ENCODE measurements around the gene HMGB1. TPM values are rescaled to one million over a fixed set of nuclear protein-coding genes. Genes with fewer than 3 reads are reported as not detected.

The HMGB1 gene
- total RNA-seq, result 1,017 TPM
- polyA plus RNA-seq, result 593 TPM
- long read RNA-seq, donor 1, full-length matches to known transcripts, result 98 of 228 reads
- long read RNA-seq, donor 1, partial matches to known transcripts, result 130 of 228 reads
- long read RNA-seq, donor 1, other reads (novel, unspliced or antisense), result 0 of 228 reads
- long read RNA-seq, donor 2, result 0 reads
- long read RNA-seq, donor 3, full-length matches to known transcripts, result 902 of 2,220 reads
- long read RNA-seq, donor 3, partial matches to known transcripts, result 1,301 of 2,220 reads
- long read RNA-seq, donor 3, other reads (novel, unspliced or antisense), result 17 of 2,220 reads
- long read RNA-seq, donor 4, full-length matches to known transcripts, result 259 of 855 reads
- long read RNA-seq, donor 4, partial matches to known transcripts, result 596 of 855 reads
- long read RNA-seq, donor 4, other reads (novel, unspliced or antisense), result 0 of 855 reads
- long read RNA-seq, donor 5, full-length matches to known transcripts, result 925 of 2,670 reads
- long read RNA-seq, donor 5, partial matches to known transcripts, result 1,731 of 2,670 reads
- long read RNA-seq, donor 5, other reads (novel, unspliced or antisense), result 14 of 2,670 reads
- long read RNA-seq, donor 6, full-length matches to known transcripts, result 636 of 912 reads
- long read RNA-seq, donor 6, partial matches to known transcripts, result 268 of 912 reads
- long read RNA-seq, donor 6, other reads (novel, unspliced or antisense), result 8 of 912 reads
- long read RNA-seq, donor 7, full-length matches to known transcripts, result 823 of 1,597 reads
- long read RNA-seq, donor 7, partial matches to known transcripts, result 753 of 1,597 reads
- long read RNA-seq, donor 7, other reads (novel, unspliced or antisense), result 21 of 1,597 reads
- long read RNA-seq, donor 8, full-length matches to known transcripts, result 212 of 354 reads
- long read RNA-seq, donor 8, partial matches to known transcripts, result 142 of 354 reads
- long read RNA-seq, donor 8, other reads (novel, unspliced or antisense), result 0 of 354 reads
- long read RNA-seq, donor 9, full-length matches to known transcripts, result 525 of 1,113 reads
- long read RNA-seq, donor 9, partial matches to known transcripts, result 576 of 1,113 reads
- long read RNA-seq, donor 9, other reads (novel, unspliced or antisense), result 12 of 1,113 reads
- long read RNA-seq, donor 10, full-length matches to known transcripts, result 466 of 1,099 reads
- long read RNA-seq, donor 10, partial matches to known transcripts, result 626 of 1,099 reads
- long read RNA-seq, donor 10, other reads (novel, unspliced or antisense), result 7 of 1,099 reads

GRCh38 chr13:30465593-30466357, at the start of gene HMGB1:
TSS of gene HMGB1 (minus strand) at chr13:30465936. CDS start at chr13:30463680, 2,256 bp downstream.
- Histone ChIP-seq H3K27ac (ENCODE audit: low read depth in 1 of 2, low read length in 1 of 2) (peak within 1 kb of the TSS; percentile 94 to 100), H3K36me3 (ENCODE audit: control insufficient read depth in 2 of 2, insufficient read depth in 2 of 2, low read length in 1 of 2) (peaks cover 0 to 21% of the 10 kb centered on the region in 2 donors), H3K4me1 (ENCODE audit: control insufficient read depth in 2 of 2, insufficient read depth in 2 of 2, low read length in 2 of 2) (peaks cover 0 to 12% of the 10 kb centered on the region in 2 donors), H3K27me3 (ENCODE audit: control insufficient read depth in 2 of 2, insufficient read depth in 1 of 2, low read length in 1 of 2) (no peaks in the 10 kb centered on the region), H3K4me3 (ENCODE audit: low read length in 2 of 2) (peak within 1 kb of the TSS; percentile 48 to 71), H3K9me3 (ENCODE audit: control insufficient read depth in 2 of 2, insufficient read depth in 1 of 2, low read length in 1 of 2) (no peaks in the 10 kb centered on the region)
- peak; percentile 95 to 100 (median 98) for DNase-seq (ENCODE audit: low read depth in 6 of 9, low spot score in 9 of 9)
- under 1% methylated on average over 57 of the region's 57 CpGs for WGBS

DNA sequence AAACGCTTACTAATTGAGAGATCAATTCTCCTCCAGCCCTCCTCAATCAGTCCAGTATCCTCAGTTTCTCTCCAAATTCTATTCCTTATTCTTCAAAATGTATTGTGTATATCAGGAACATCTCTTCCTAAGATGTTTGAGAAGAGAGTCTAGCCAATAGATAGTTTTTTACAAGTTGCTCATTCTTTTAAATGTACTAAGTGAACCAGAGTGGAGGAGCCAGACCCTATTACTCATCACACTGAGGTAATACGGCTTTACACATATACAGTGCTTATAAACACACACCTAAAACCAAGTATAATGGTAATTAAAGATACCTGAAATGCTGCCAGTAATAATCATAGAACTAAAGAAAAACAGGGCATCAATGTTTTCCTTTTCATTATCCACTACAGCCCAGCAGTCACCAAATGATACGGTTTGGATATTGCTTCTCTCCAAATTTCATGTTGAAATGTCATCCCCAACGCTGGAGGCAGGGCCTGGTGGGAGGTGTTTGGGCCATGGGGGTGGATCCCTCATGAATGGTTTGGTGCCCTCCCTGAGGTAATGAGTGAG, 45.2 kb upstream of the HMGB1 start:
- Histone ChIP-seq H3K4me3 (ENCODE audit: low read length in 2 of 2) (no peak overlapping the region), H3K27me3 (ENCODE audit: control insufficient read depth in 2 of 2, insufficient read depth in 1 of 2, low read length in 1 of 2) (no peaks in the 10 kb centered on the region), H3K27ac (ENCODE audit: low read depth in 1 of 2, low read length in 1 of 2) (no peak overlapping the region), H3K36me3 (ENCODE audit: control insufficient read depth in 2 of 2, insufficient read depth in 2 of 2, low read length in 1 of 2) (no peaks in the 10 kb centered on the region), H3K9me3 (ENCODE audit: control insufficient read depth in 2 of 2, insufficient read depth in 1 of 2, low read length in 1 of 2) (no peaks in the 10 kb centered on the region), H3K4me1 (ENCODE audit: control insufficient read depth in 2 of 2, insufficient read depth in 2 of 2, low read length in 2 of 2) (peaks cover 0 to 6% of the 10 kb centered on the region in 2 donors)
- 95% methylated on average over 4 of the region's 4 CpGs for WGBS
- no peak for DNase-seq (ENCODE audit: low read depth in 6 of 9, low spot score in 9 of 9)

GRCh38 chr13:30510091-30510490, 44.4 kb upstream of the HMGB1 start:
- Histone ChIP-seq H3K36me3 (ENCODE audit: control insufficient read depth in 2 of 2, insufficient read depth in 2 of 2, low read length in 1 of 2) (no peaks in the 10 kb centered on the region), H3K27ac (ENCODE audit: low read depth in 1 of 2, low read length in 1 of 2) (no peak overlapping the region), H3K4me1 (ENCODE audit: control insufficient read depth in 2 of 2, insufficient read depth in 2 of 2, low read length in 2 of 2) (peaks cover 0 to 6% of the 10 kb centered on the region in 2 donors), H3K4me3 (ENCODE audit: low read length in 2 of 2) (no peak overlapping the region), H3K27me3 (ENCODE audit: control insufficient read depth in 2 of 2, insufficient read depth in 1 of 2, low read length in 1 of 2) (no peaks in the 10 kb centered on the region), H3K9me3 (ENCODE audit: control insufficient read depth in 2 of 2, insufficient read depth in 1 of 2, low read length in 1 of 2) (no peaks in the 10 kb centered on the region)
- 86% methylated on average over 4 of the region's 4 CpGs for WGBS
- DNase-seq (ENCODE audit: low read depth in 6 of 9, low spot score in 9 of 9), result no peak

DNA sequence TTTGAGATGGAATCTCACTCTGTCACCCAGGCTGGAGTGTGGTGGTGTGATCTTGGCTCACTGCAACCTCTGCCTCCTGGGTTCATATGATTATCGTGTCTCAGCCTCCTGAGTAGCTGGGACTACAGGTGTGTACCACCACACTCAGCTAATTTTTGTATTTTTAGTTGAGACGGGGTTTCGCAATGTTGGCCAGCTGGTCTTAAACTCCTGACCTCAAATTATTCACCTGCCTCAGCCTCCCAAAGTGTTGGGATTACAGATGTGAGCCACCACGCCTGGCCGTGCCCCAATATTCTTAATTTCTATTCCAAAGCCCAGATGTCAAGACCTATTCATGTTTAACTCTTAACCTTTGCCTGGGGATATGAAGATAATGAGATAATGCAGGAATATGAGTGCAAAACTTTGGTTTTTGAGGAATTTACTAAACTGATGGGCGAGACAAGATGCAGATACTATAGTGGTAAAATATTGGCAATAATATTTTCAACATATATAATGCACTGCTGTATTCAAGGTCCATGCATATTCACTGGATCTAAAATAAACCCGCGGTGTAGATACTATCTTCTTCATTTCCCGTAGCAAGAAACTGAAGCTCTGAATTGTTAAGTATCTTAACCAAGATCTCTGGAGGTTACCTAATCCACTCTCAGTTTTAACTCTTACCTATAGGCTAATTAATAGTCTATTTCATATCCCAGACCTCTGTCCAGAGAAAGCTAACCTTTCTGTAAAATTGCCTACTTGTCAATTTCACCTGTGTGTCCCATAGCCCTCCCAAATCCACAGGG, 43.7 kb upstream of the HMGB1 start:
- peaks cover 3 to 9% of the 10 kb centered on the region in 2 donors for H3K4me1 ChIP-seq (ENCODE audit: control insufficient read depth in 2 of 2, insufficient read depth in 2 of 2, low read length in 2 of 2)
- no peaks in the 10 kb centered on the region for H3K27me3 ChIP-seq (ENCODE audit: control insufficient read depth in 2 of 2, insufficient read depth in 1 of 2, low read length in 1 of 2)
- 94% methylated on average over 9 of the region's 9 CpGs for WGBS
- no peak overlapping the region for H3K27ac ChIP-seq (ENCODE audit: low read depth in 1 of 2, low read length in 1 of 2)
- no peak for DNase-seq (ENCODE audit: low read depth in 6 of 9, low spot score in 9 of 9)
- no peak overlapping the region for H3K4me3 ChIP-seq (ENCODE audit: low read length in 2 of 2)
- no peaks in the 10 kb centered on the region for H3K9me3 ChIP-seq (ENCODE audit: control insufficient read depth in 2 of 2, insufficient read depth in 1 of 2, low read length in 1 of 2)
- H3K36me3 ChIP-seq (ENCODE audit: control insufficient read depth in 2 of 2, insufficient read depth in 2 of 2, low read length in 1 of 2), result no peaks in the 10 kb centered on the region

- Histone ChIP-seq H3K27ac (ENCODE audit: low read depth in 1 of 2, low read length in 1 of 2) (peak overlapping the region in 1 of 2 donors; percentile 20), H3K4me3 (ENCODE audit: low read length in 2 of 2) (no peak overlapping the region), H3K27me3 (ENCODE audit: control insufficient read depth in 2 of 2, insufficient read depth in 1 of 2, low read length in 1 of 2) (no peaks in the 10 kb centered on the region), H3K36me3 (ENCODE audit: control insufficient read depth in 2 of 2, insufficient read depth in 2 of 2, low read length in 1 of 2) (no peaks in the 10 kb centered on the region), H3K4me1 (ENCODE audit: control insufficient read depth in 2 of 2, insufficient read depth in 2 of 2, low read length in 2 of 2) (peaks cover 4 to 8% of the 10 kb centered on the region in 2 donors), H3K9me3 (ENCODE audit: control insufficient read depth in 2 of 2, insufficient read depth in 1 of 2, low read length in 1 of 2) (no peaks in the 10 kb centered on the region)
- 8% methylated on average over 1 of the region's 1 CpG for WGBS
- DNase-seq (ENCODE audit: low read depth in 6 of 9, low spot score in 9 of 9), result peak in 2 of 9 donors; percentile 35 to 63
Measured at GRCh38 chr13:30504081-30504480, 38.3 kb upstream of the HMGB1 start.

DNA sequence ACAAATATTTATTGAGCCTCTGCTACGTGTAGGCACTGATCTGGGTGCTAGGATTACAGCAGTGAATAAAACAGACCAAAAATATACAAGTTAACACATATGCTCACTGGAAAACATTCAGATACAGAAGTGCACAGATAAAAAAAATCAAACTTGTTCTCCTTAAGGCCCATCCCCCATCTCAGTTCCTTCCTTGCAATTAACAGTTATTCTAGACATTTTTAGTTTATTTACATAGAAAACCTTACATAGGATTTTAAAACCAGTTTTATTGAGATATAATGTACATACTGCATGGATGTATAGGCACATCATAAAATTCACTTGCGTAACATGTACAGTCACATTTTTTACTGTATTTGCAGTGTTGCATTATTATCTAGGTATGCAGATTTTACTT, 36.5 kb upstream of the HMGB1 start:
- H3K4me1 ChIP-seq (ENCODE audit: control insufficient read depth in 2 of 2, insufficient read depth in 2 of 2, low read length in 2 of 2), result peaks cover 4 to 8% of the 10 kb centered on the region in 2 donors
- no peak overlapping the region for H3K27ac ChIP-seq (ENCODE audit: low read depth in 1 of 2, low read length in 1 of 2)
- no peaks in the 10 kb centered on the region for H3K27me3 ChIP-seq (ENCODE audit: control insufficient read depth in 2 of 2, insufficient read depth in 1 of 2, low read length in 1 of 2)
- WGBS, result 97% methylated on average over 2 of the region's 2 CpGs
- no peaks in the 10 kb centered on the region for H3K9me3 ChIP-seq (ENCODE audit: control insufficient read depth in 2 of 2, insufficient read depth in 1 of 2, low read length in 1 of 2)
- no peak overlapping the region for H3K4me3 ChIP-seq (ENCODE audit: low read length in 2 of 2)
- H3K36me3 ChIP-seq (ENCODE audit: control insufficient read depth in 2 of 2, insufficient read depth in 2 of 2, low read length in 1 of 2), result no peaks in the 10 kb centered on the region
- DNase-seq (ENCODE audit: low read depth in 6 of 9, low spot score in 9 of 9), result no peak

- Histone ChIP-seq H3K9me3 (ENCODE audit: control insufficient read depth in 2 of 2, insufficient read depth in 1 of 2, low read length in 1 of 2) (no peaks in the 10 kb centered on the region), H3K4me3 (ENCODE audit: low read length in 2 of 2) (no peak overlapping the region), H3K36me3 (ENCODE audit: control insufficient read depth in 2 of 2, insufficient read depth in 2 of 2, low read length in 1 of 2) (no peaks in the 10 kb centered on the region), H3K4me1 (ENCODE audit: control insufficient read depth in 2 of 2, insufficient read depth in 2 of 2, low read length in 2 of 2) (peaks cover 6 to 10% of the 10 kb centered on the region in 2 donors), H3K27me3 (ENCODE audit: control insufficient read depth in 2 of 2, insufficient read depth in 1 of 2, low read length in 1 of 2) (no peaks in the 10 kb centered on the region), H3K27ac (ENCODE audit: low read depth in 1 of 2, low read length in 1 of 2) (no peak overlapping the region)
- DNase-seq (ENCODE audit: low read depth in 6 of 9, low spot score in 9 of 9), result no peak
- WGBS, result 12% methylated on average over 3 of the region's 3 CpGs
Measured at GRCh38 chr13:30499338-30499737, 33.6 kb upstream of the HMGB1 start.

All from thymus (tissue), 14 donors.